MM.1S (cell line): ENCODE data around the gene VDAC2.

ENCODE experiments used
- DNase-seq: peaks from one replicate; pipeline ENCODE4 v3.0.0-alpha.2; 2015
- H2AFZ ChIP-seq: fragments of 300-600 bp; sonication (generic); 2 replicates; pipeline ENCODE4 v1.6.0; 2016; ENCODE audit warnings: antibody characterized with exemption, low read length
- H3F3A ChIP-seq: fragments of 300-600 bp; sonication (generic); 2 replicates; pipeline ENCODE4 v1.6.1; 2016; ENCODE audit warnings: mild to moderate bottlenecking, antibody characterized with exemption, low read length, moderate library complexity, mixed read lengths; ENCODE audit not compliant: insufficient read depth
- H3K27ac ChIP-seq: fragments of 300-600 bp; sonication (generic); 2 replicates; pipeline ENCODE4 v1.5.1; 2016; ENCODE audit warnings: mild to moderate bottlenecking, low read length
- H3K27me3 ChIP-seq: fragments of 300-600 bp; sonication (generic); replicated peaks from 2 replicates; pipeline ENCODE4 v1.6.0; 2016; ENCODE audit warnings: low read length; ENCODE audit not compliant: insufficient read depth
- H3K36me3 ChIP-seq: fragments of 300-600 bp; sonication (generic); replicated peaks from 2 replicates; pipeline ENCODE4 v1.6.1; 2016; ENCODE audit warnings: mild to moderate bottlenecking, low read length, mixed read lengths; ENCODE audit not compliant: insufficient read depth
- H3K4me1 ChIP-seq: fragments of 300-600 bp; sonication (generic); 2 replicates; pipeline ENCODE4 v1.6.1; 2016; ENCODE audit warnings: low read length, mixed read lengths
- H3K4me2 ChIP-seq: fragments of 300-600 bp; sonication (generic); 2 replicates; pipeline ENCODE4 v1.6.0; 2016; ENCODE audit warnings: low read depth, low read length
- H3K4me3 ChIP-seq: fragments of 300-600 bp; sonication (generic); 2 replicates; pipeline ENCODE4 v1.5.1; 2016; ENCODE audit warnings: low read length, mixed read lengths
- H3K79me2 ChIP-seq: fragments of 300-600 bp; sonication (generic); 2 replicates; pipeline ENCODE4 v1.6.1; 2016; ENCODE audit warnings: mixed run types, low read length, mixed read lengths
- H3K9ac ChIP-seq: fragments of 300-600 bp; sonication (generic); 2 replicates; pipeline ENCODE4 v1.6.1; 2016; ENCODE audit warnings: low read length, mixed read lengths
- H3K9me2 ChIP-seq: fragments of 300-600 bp; sonication (generic); replicated peaks from 2 replicates; pipeline ENCODE4 v1.6.1; 2016; ENCODE audit warnings: mild to moderate bottlenecking, low read length, mixed read lengths; ENCODE audit not compliant: insufficient read depth
- H3K9me3 ChIP-seq: fragments of 300-600 bp; sonication (generic); replicated peaks from 2 replicates; pipeline ENCODE4 v1.6.1; 2016; ENCODE audit warnings: mild to moderate bottlenecking, low read length, mixed read lengths; ENCODE audit not compliant: insufficient read depth
- H4K20me1 ChIP-seq: fragments of 300-600 bp; sonication (generic); 2 replicates; pipeline ENCODE4 v1.6.1; 2016; ENCODE audit warnings: mild to moderate bottlenecking, low read length, moderate library complexity, mixed read lengths; ENCODE audit not compliant: insufficient read depth
- CTCF ChIP-seq: fragments of 300-600 bp; sonication (generic); IDR thresholded peaks from 2 replicates; pipeline ENCODE4 v1.5.1; 2016; ENCODE audit warnings: antibody characterized with exemption, low read length, mixed read lengths
- EZH2 ChIP-seq: fragments of 300-600 bp; sonication (generic); optimal IDR thresholded peaks from 2 replicates; pipeline ENCODE3; 2017; ENCODE audit warnings: low read depth, mild to moderate bottlenecking, antibody characterized with exemption, low read length, mixed read lengths
- EZH2phosphoT487 ChIP-seq: fragments of 300-600 bp; sonication (generic); IDR thresholded peaks from 2 replicates; pipeline ENCODE4 v1.6.1; 2018; ENCODE audit warnings: antibody characterized with exemption, low read length

Gene VDAC2

GRCh38 chr10:75208181-75208580 is 2.4 kb upstream of the VDAC2 start:
- Histone ChIP-seq H3K9me2 (no peaks in the 10 kb centered on the region), H4K20me1 (no peaks in the 10 kb centered on the region), H3K4me2 (no peak overlapping the region), H3K4me3 (no peak overlapping the region), H3K9me3 (no peaks in the 10 kb centered on the region), H3K4me1 (peaks cover 11% of the 10 kb centered on the region), H3F3A (peaks cover 6% of the 10 kb centered on the region; the same call in 1 of the 2 replicates), H3K79me2 (peaks cover 28% of the 10 kb centered on the region), H3K27ac (no peak overlapping the region), H3K27me3 (no peaks in the 10 kb centered on the region), H3K9ac (no peak overlapping the region), H3K36me3 (no peaks in the 10 kb centered on the region; the same call in 1 of the 2 replicates), H2AFZ (no peak overlapping the region)
- no peak for DNase-seq
- TF ChIP-seq CTCF (no peak), EZH2phosphoT487 (no peak), EZH2 (no peak)

- H2AFZ ChIP-seq: peak overlapping the region; percentile 97
- H3K4me3 ChIP-seq: peak overlapping the region; percentile 97
Measured at GRCh38 chr10:75209086-75209920, 1.3 kb upstream of the VDAC2 start.

GRCh38 chr10:75209921-75210281 is 695 bp upstream of the VDAC2 start:
- H3K9me2 ChIP-seq: no peaks in the 10 kb centered on the region
- H3K9ac ChIP-seq: peak overlapping the region; percentile 99
- peak overlapping the region; percentile 96 for H3K27ac ChIP-seq
- H3K79me2 ChIP-seq: peaks cover 43% of the 10 kb centered on the region
- H3K36me3 ChIP-seq: peaks cover 4% of the 10 kb centered on the region; the same call in 1 of the 2 replicates
- no peaks in the 10 kb centered on the region for H3K9me3 ChIP-seq
- peak overlapping the region; percentile 94 for H3K4me2 ChIP-seq
- peak overlapping the region; percentile 97 for H3K4me3 ChIP-seq
- no peaks in the 10 kb centered on the region for H3K27me3 ChIP-seq
- TF ChIP-seq CTCF: no peak
- TF ChIP-seq EZH2phosphoT487: no peak
- no peaks in the 10 kb centered on the region for H4K20me1 ChIP-seq
- peak; percentile 63 for DNase-seq
- H2AFZ ChIP-seq: peak overlapping the region; percentile 97
- H3F3A ChIP-seq: peaks cover 6% of the 10 kb centered on the region; the same call in 1 of the 2 replicates
- peaks cover 11% of the 10 kb centered on the region for H3K4me1 ChIP-seq

More at GRCh38 chr10:75209086-75209920, 1.3 kb upstream of the VDAC2 start:
- H4K20me1 ChIP-seq: no peaks in the 10 kb centered on the region
- H3F3A ChIP-seq: peaks cover 6% of the 10 kb centered on the region; the same call in 1 of the 2 replicates
- no peaks in the 10 kb centered on the region for H3K9me2 ChIP-seq
- H3K27me3 ChIP-seq: no peaks in the 10 kb centered on the region
- peaks cover 11% of the 10 kb centered on the region for H3K4me1 ChIP-seq
- peak overlapping the region; percentile 94 for H3K4me2 ChIP-seq
- DNase-seq: no peak
- TF ChIP-seq EZH2 (no peak), CTCF (no peak), EZH2phosphoT487 (no peak)
- H3K79me2 ChIP-seq: peaks cover 37% of the 10 kb centered on the region
- peaks cover 4% of the 10 kb centered on the region; the same call in 1 of the 2 replicates for H3K36me3 ChIP-seq
- H3K9ac ChIP-seq: peak overlapping the region; percentile 99; the same call in 1 of the 2 replicates
- H3K9me3 ChIP-seq: no peaks in the 10 kb centered on the region
- peak overlapping the region; percentile 96; the same call in 1 of the 2 replicates for H3K27ac ChIP-seq
